HG03025 (cell line): ENCODE data around the gene HIGD2B.
"Not testable (repeated sequence)": the region's sequence is repeated elsewhere in the genome, so short reads cannot be mapped to it uniquely, and the experiment has no call there.

Source experiments
- ATAC-seq: cut with Tn5 transposase; IDR thresholded peaks from one replicate; pipeline ENCODE4 v1.9.1; 2021; ENCODE audit warnings: mild to moderate bottlenecking, moderate library complexity; ENCODE audit not compliant: unreplicated experiment, low FRiP score

HIGD2B gene, protein sequence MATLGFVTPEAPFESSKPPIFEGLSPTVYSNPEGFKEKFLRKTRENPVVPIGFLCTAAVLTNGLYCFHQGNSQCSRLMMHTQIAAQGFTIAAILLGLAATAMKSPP

DNA sequence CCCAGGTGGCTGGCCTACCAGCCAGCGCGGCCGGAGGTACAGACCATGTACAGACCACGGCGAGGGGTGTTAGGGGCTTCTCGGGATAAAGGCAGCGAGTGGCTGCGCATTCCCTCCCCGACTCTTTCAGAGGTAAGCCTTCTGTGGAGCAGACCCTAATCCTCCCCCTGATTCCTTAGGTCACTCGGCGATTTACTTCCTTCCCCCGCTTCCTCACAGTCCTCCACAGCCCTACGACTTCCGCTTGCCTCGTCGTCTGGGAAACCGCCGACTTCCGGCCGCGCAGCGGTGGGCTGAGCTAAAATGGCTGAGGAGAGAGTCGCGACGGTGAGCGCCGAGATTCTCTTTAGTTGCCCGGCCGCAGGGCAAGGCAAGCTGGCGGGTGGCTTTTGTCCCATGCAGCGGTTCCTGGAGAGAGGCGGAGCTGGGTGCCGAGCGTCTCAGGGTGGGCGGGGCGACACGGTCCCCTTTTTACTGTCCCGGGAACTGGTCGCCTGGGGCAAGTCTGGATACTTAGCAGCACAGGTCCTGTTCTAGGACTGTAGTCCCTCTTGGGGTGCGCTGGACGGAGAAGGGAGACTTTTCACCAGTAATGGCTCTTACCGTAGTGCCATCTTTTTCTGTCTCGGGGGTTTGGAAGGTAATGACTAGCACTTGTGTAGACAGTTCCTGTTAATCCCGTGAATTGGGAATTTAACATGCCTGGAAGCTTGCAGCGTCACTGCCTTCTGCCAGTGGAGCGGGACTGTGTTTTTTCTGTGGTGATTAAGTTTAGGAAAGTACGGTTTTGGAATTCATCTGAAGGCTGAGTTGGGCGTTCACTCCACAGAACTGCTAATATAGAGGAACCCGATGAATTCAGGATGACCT, at the start of gene HIGD2B, which contains the start of gene BBS4:
Gene HIGD2B (minus strand): TSS at position 258 of the 870 bp plus-strand sequence. CDS start 9,808 bp downstream, outside the sequence.
Gene BBS4 (plus strand): TSS at position 283 of the 870 bp plus-strand sequence. CDS start 21 bp downstream, at position 304.
- peak; percentile 91 for ATAC-seq

DNA sequence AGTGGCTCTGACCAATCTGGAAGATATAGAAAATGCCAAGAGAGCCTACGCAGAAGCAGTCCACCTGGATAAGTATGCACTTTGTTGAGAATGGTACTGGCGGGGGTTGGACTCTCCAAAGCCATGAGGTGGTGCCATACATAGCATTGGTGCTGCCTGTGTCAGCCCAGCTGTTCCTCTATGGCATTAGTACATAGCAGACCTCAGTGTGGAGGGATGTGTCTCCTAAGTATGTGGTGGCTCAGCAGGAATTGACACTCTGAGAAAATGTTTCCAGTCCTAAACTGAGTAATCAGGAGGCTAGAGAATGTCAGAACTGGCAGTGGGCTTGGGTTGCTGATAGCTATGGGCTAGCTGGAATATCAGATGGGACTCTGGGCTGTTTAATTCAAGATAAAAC, 49.1 kb upstream of the HIGD2B start:
- no peak for ATAC-seq

DNA sequence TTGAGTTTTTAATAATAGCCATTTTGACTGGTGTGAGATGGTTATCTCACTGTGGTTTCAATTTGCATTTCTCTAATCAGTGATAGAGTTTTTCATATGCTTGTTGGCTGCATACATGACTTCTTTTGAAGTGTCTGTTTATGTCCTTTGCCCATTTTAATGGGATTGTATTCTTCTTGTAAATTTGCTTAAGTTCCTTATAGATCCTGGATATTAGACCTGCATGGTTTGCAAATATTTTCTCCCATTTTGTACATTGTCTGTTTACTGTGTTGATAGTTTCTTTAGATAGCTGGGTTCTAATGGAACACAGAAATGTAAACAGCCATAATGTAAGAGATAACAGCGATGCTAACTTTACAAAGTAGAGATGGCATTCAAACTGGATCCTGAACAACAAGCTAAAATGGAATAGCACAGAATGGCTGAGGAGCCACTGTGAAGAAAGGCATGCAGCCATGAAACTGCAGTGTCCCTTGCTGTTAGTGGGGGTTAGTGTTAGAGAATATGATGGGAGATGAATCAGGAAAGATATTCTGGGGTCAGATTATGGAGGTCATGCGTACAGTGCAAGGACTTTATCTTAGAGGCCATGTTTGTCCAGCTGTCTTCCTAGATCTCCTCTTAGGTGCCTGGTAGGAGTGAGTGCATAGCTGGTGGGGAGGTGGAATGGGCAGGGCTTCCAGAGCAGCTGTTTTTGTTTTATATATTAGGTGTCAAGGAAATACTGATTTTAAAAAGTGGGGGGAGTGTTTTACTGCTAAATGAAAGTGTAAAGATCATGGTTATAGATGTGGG, 48.2 kb upstream of the HIGD2B start:
- no peak for ATAC-seq

DNA sequence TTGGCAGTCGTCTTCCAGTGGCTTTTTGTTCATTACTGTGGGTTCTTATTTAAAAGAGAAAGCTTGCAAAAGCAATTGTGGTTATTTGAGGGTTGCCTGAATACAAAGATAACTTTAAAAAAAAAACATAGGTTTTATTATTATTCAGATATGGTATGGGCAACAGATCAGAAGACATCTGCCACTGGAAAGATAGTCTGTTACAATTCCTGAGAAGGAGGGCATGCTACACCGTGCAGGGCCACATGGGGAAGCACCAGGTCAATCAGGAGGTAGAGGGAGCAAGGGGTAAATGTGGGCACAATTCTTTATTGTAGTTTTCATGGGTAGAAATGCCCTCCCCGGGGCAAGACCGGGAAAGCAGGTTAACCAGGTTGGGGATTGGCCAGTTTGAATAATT, 46.5 kb upstream of the HIGD2B start:
- no peak for ATAC-seq

DNA sequence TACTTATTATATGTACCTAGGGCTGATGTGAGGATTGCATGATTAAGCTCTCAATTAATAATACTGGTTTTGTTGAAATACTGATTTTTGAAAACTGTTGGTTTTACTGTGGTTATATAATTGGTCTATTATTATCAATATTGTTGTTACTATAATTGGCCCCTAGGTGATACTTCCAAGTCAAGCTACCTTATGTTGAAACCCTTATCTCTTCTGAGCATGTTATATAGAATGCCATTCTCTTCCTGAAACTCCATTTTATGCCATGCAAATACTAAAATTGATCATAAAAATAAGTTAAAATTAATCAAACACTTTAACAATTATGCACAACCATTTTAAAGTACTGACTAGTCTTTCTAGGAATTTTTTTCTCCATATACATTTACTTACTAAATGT, 46.1 kb upstream of the HIGD2B start:
- no peak for ATAC-seq

DNA sequence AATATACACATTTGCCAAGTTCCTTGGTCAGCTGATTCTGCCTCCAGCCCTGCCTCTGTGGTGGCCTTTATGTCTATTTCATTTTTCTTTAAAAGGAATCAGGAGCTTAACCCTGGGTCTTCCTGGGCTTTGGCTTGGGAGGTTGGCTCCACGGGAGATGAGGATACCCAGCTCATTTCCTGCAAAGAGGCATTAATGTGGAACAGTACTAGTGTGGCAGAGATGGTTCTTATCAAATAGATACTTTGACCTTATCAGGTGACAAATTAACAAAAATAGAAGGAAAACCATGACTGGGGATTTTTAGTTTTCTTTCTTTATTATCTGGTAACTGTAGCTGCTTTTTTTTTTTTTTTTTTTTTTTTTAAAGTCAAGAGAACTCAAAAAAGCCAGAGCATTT, 42.8 kb upstream of the HIGD2B start:
- ATAC-seq, result no peak

DNA sequence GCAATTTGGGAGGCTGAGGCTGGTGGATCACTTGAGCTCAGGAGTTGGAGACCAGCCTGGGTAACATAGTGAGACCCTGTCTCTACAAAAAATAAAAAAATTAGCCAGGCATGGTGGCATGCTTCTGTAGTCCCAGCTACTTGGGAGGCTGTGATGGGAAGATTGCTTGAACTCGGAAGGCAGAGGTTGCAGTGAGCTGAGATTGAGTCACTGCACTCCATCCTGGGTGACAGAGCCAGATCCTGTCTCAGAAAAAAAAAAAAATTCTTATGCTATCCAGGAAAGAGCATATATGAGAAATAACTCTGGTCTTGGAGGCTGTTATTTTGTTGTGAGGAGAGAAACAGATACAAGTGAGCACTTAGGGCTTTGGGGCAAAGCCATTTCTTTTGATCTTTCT, 42.3 kb upstream of the HIGD2B start:
- not testable (repeated sequence) for ATAC-seq

DNA sequence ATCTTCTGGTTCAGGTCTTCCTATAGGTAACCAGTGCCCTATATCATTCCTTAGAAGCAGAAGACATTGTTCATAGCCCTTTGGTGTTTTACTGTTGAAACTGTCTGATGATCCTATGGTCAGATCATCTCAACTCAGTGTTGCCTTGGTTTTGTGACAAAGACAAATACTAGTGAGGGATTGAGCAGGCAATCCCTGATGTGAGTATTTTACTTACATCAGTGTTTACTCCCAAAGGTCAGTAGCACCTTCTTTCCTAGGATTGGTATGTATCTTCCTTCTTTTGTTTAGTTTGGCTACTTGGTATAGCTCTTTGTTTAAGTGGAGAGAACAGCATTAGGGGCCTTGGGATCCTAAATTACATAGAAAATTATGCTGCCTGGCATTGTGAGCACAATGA, 41.2 kb upstream of the HIGD2B start:
- no peak for ATAC-seq

DNA sequence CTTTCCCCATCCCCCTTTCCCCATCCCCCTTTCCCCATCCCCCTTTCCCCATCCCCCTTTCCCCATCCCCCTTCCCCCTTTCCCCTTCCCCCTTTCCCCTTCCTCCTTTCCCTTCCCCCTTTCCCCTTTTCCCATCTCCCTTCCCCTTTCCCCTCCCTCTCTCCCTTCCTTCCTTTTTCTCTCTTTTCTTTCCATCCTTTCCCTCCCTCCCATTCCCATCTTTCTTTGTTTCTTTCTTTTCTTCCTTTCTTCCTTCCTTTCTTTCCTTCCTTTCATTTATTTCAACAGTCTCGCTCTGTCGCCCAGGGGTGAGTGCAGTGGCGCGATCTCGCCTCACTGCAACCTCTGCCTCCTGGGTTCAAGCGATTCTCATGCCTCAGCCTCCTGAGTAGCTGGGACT, 39.9 kb upstream of the HIGD2B start:
- ATAC-seq, result not testable (repeated sequence)

DNA sequence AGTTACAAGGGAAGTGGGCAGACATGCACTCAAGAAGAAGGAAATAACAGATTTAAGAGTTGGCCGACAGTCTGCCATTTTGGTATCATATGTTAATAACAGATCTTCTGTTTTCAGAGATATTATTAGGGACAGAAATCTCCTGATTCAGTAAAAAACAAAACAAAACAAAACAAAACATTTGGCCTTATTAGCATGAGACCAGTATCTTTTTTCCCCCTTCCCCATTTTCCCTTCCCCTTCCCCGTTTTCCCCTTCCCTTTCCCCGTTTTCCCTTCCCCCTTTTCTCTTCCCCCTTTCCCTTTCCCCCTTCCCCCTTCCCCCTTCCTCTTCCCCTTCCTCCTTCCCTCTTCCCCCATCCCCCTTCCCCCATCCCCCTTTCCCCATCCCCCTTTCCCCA, 39.5 kb upstream of the HIGD2B start:
- no peak for ATAC-seq

DNA sequence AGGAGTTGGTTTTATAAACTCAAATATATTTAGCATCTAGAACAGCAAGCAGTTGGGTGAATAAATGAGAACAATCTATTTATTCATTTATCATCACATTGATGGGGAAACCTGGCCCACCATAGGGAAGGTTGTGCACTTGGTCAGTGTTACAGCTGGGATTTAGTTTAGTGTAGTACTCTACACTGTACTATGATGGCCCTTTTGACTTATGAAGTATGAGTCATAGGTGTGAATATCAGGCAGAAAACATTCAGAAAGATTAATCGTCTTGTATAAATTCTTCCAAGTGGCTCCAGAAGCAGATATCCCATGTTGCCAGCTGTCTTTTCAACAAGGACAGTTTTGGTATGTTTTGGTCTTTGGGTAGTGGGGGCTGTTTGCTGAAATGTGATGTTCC, 38.0 kb upstream of the HIGD2B start:
- no peak for ATAC-seq

DNA sequence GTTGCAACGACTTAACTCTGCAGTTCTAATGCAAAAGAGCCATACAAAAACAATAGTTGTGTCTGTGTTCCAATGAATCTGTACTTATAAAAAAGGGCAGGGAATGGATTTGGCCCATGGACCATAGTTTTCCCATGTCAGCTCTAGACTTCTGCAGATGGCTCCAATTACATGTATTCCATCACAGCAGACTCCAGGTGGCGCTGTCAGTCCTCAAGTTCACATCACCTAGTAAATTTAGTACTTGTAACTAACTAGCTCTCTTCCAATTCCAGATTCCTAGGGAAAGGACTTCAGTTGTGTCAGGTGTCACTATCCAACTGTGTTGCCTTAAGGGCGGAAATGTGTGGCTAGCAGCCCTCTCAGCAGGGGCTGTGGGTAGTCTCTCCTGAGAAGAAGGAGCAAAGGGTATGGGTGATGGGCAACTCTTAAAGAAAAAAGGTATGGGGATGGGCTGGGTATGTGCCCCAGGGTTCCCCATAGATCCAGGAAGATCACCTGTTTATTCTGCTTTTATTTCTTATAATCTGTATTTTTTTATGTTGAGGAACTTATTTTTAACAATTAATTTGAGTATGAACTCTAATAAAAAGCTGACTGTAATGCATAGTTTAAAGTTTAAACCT, 36.2 kb upstream of the HIGD2B start:
- no peak for ATAC-seq

DNA sequence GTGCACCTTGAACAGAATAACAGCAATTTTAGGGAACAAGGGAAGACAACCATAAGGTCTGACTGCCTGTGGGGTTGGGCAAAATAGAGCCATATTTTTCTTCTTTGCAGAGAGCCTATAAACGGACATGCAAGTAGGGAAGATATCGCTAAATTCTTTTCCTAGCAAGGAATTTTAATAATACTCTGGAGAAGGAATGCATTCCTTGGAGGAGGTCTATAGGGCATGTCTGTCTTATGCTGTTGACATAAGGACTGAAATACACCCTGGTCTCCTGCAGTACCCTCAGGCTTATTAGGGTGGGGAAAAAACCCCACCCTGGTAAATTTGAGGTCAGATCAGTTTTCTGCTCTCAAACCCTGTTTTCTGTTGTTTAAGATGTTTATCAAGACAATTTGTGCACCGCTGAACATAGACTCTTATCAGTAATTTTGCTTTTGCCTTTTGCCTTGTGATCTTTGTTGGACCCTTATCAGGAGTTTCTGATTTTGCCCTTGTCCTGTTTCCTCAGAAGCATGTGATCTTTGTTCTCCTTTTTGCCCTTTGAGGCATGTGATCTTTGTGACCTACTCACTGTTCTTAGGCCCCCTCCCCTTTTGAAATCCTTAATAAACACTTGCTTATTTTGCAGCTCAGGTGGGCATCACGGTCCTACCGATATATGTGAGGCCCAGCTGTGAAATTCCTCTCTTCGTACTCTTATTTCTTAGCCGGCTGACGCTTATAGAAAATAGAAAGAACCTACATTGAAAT, 22.7 kb upstream of the HIGD2B start:
- ATAC-seq, result not testable (repeated sequence)

DNA sequence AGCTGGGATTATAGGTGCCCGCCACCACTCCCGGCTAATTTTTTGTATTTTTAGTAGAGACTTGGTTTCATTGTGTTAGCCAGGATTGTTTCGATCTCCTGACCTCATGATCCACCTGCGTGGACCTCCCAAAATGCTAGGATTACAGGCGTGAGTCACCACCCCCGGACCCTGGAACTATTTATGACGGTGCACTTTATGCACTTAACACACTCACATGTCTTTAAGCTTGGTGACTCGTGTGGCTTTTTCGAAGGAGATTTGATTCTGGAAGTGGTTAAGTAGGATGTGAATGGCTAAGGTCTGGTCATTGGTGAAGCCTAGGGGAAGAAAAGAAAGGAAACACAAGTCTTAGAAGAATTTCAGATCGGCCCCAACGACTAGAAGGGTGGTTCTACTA, 20.3 kb upstream of the HIGD2B start:
- no peak for ATAC-seq

DNA sequence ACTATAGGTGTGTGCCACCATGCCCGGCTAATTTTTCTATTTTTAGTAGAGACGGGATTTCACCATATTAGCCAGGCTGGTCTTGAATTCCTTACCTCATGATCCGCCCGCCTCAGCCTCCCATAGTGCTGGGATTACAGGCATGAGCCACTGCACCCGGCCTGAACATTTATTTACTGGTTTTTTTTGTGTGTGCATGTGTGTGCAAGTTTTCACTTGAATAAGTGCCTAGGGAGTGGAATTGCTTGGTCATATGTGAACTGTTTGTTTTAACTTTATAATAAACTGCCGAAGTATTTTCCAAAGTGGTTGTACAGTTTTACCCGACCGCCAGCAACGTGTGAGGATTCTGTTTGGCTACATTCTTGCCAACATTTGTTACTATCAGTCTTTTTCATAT, 14.1 kb upstream of the HIGD2B start:
- no peak for ATAC-seq

DNA sequence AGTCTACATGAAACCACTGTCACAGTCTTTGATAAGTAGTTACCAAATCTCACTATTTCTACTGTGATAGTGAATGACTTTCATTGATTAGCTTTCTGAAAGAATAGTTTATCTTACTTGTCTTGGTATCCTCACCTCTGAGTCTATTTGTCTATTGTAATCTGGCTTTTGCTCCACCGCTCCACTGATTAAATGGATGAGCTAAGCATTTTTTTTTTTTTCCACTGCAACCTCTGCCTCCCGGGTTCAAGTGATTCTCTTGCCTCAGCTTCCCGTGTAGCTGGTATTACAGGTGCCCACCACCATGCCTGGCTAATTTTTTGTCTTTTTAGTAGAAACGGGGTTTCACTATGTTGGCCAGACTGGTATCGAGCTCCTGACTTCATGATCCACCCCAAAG, 13.0 kb upstream of the HIGD2B start:
- ATAC-seq, result no peak

DNA sequence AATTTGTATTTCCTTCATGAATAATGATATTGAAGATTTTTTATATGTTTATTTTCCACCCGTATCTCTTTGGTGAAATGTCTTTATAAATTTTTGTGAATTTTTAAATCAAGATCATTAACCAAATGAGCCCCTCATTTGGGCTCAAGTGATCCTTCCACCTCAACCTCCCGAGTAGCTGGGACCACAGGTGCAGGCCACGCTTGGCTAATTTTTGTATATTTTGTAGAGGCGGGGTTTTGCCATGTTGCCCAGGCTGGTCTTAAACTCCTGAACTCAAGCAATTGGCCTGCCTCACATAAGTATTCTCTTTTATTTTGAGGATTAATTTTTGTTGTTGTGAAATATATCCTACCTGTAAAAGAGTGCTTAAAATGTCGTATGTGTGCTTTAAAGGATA, 5.0 kb upstream of the HIGD2B start:
- ATAC-seq, result no peak

DNA sequence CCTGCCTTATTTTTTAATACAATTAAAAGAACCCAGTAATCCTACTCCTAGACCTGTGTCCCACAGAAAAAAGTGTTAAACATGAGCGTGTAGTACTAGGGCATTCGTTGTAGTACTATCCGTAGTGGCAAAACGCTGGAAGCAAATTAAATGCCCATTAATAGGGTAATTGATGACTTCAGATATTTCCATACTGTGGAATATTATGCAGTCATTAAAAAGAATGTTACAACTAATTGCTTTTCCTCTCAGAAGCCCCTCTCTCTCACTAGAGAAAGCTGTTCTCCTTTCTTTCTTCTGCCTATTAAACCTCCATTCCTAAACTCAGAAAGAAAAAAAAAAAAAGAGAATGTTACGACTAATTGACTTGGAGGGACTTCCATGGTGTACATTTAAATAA, 2.7 kb upstream of the HIGD2B start:
- ATAC-seq, result no peak

DNA sequence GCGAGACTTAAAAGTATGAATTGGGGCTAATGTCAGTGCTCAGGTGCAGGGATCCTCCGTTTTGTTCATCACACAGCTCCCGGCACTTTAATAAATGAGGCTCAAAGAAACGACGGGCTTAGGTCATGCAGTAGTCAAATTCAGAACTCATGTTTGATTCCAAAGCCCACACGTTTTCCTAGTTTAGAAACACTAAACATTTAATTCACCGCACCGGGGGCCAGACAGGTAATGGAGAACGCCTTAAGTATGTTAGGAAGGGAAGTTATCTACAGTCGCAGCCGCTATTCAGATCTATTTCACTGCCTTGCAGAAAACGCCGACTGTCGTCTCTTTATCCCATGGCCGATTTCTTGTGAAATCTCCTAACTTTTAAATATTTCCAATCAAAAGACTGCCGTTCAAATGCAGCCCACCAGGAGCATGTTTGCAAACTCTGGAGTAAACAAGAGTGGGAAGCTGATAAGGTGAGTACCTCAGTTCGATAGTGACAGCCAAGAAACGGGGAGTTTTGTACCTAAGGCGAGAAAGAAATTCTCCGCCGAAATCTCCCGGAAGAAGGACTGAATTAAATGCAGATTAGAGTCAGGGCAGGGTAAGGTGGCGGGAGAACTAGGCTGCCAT, 569 bp downstream of the HIGD2B start:
- ATAC-seq, result no peak

DNA sequence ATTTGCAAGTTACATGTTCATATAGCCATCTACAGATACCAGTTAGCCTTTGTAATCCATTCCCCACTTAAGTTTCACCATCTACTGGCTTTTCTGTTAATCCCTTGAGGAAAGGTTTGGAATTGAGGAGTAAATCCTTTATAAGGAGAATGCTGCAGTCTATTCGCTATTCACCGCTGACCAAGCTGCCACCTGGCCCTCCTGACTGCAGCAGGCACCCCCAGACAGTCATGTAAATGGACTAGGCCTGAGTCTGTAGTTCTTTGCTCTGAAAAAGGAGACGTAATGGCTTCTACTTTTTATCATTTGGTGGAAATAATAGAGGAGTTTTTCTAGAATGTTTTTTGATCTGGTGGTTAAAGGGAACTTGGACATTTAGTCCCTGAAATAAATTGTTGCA, 3.2 kb downstream of the HIGD2B start:
- no peak for ATAC-seq
